ENCODE measurements around the gene EIF5AL1. TPM values are rescaled to one million over a fixed set of nuclear protein-coding genes. Genes with fewer than 3 reads are reported as not detected.
A peak's percentile ranks its signal among the peaks of the same experiment; 100 is the strongest.

The EIF5AL1 gene
- total and polyA plus RNA-seq, 9 of the 15 experiments (the other 6 are each of a cell fraction or from before 2014, with no cell fraction given), result 0.03 to 3.4 (median 0.53) TPM; not detected in 1

- TF ChIP-seq ID3 (CRISPR knock-in tag; IDR thresholded peaks at IDR 0.05) (no peak), ID3 (tag; IDR thresholded peaks at IDR 0.05) (no peak), XRCC3 (IDR thresholded peaks at IDR 0.05) (no peak), PATZ1 (CRISPR knock-in tag; IDR thresholded peaks at IDR 0.05; ENCODE audit: borderline replicate concordance) (no peak)
Measured at GRCh38 chr10:79493806-79494205, 18.5 kb upstream of the EIF5AL1 start (continued).

DNA sequence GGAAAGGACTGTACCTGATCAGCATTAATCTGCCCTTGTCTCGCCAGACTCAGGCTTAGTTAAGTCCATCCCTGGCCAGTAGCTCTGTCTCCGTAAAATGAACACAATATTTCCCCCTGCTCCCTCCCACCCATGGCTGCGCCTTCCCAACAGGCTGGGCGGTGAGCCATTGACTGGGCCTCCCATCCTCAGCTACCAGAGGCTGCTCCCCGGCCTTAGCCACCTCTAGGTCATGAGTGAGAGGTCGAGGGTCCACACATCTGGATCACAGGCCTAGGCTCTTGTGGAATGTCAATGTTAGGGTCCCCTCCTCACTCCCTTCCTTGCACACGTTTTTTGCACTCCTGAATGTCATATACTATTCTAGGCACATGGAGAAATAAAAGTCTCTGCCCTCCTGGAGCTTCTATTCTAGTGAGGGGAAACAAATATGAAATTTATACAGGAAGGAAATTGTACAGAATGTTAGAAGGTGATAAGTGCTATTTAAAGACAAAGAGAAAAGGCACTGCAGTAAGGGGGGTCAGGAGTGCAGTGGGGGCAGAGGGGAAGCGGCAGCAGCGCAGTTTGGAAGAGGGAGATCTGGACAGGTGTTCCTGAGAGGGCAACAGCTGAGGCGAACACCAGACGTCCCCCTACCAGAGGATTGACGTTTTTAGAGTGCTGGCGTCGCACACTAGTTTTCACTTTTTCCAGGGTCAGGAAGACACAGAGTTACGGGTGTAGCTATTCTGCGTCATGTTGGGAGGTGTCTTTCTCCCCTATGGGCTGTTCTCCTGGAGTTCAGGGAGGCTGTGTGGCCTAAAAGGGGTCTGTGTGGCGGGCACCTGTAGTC, 17.2 kb upstream of the EIF5AL1 start:
- 0 out of 2 replicates have a peak overlapping the region, but pooled peaks have one; percentile 18 for H2AFZ ChIP-seq (ENCODE audit: low read depth, low read length)
- no peaks in the 10 kb centered on the region for H3K9me3 ChIP-seq (replicated peaks; ENCODE audit: control insufficient read depth, insufficient read depth, low read depth, low read length)
- no peaks in the 10 kb centered on the region for H3K9me1 ChIP-seq (ENCODE audit: control insufficient read depth, insufficient read depth, low read length)
- peaks cover 7% of the 10 kb centered on the region in 2 experiments; a peak in 4 of 5 replicates for H3K4me1 ChIP-seq (replicated peaks in 1 of 2; ENCODE audit: control insufficient read depth in 2 of 2, insufficient read depth in 2 of 2, low read length in 2 of 2)
- intact Hi-C loops (cut with micrococcal nuclease), result no loop called here
- POLR2A ChIA-PET, result no interaction called here
- BruUV-seq (replicated peaks), result no TSS peak
- H3K9ac ChIP-seq (ENCODE audit: insufficient read depth in 1 of 2, low read depth in 2 of 2, low read length in 2 of 2), result peak overlapping the region in 1 of 2 experiments; percentile 5; a peak in 1 of 4 replicates
- H3K4me3 ChIP-seq, result no peak overlapping the region
- ATAC-seq, result no peak
- no peak for DNase-seq (ENCODE audit: extremely low read depth in 1 of 4, low spot score in 3 of 4)
- no peaks in the 10 kb centered on the region for H3K36me3 ChIP-seq (ENCODE audit: control insufficient read depth, insufficient read depth, low read length)
- CTCF ChIA-PET (ENCODE audit: low intra/inter-chr PET ratio), result no interaction called here
- 14% methylated on average over 17 of the region's 17 CpGs for WGBS (ENCODE audit: insufficient coverage, low coverage, missing lambda C conversion rate)
- TF ChIP-seq PURB (CRISPR knock-in tag; IDR thresholded peaks at IDR 0.05; ENCODE audit: low read depth) (no peak), TFAP4 (CRISPR knock-in tag; IDR thresholded peaks at IDR 0.05; ENCODE audit: borderline replicate concordance) (0 out of 2 replicates have a peak, but pooled peaks have one; percentile 11)
- no peak for FAIRE-seq
- H3K27ac ChIP-seq (ENCODE audit: extremely low read depth, low read depth, low read length), result no peak overlapping the region
- H3K27me3 ChIP-seq (ENCODE audit: control insufficient read depth in 2 of 2, insufficient read depth in 2 of 2, low read length in 2 of 2), result peaks cover 26 to 57% of the 10 kb centered on the region in 2 experiments
- no peaks in the 10 kb centered on the region for H3K79me2 ChIP-seq (ENCODE audit: control insufficient read depth, insufficient read depth, low read length)
- H3K4me2 ChIP-seq (ENCODE audit: insufficient read depth, low read length), result no peak overlapping the region
- H4K20me1 ChIP-seq (replicated peaks; ENCODE audit: control insufficient read depth, insufficient read depth, low read length), result 0 out of 2 replicates have a peak, but pooled peaks cover 4% of the 10 kb centered on the region
- in situ Hi-C loops (cut with MboI), result no loop called here
